Stimulated activated CD8-positive, alpha-beta memory T cell treated with anti-CD3 and anti-CD28 coated beads, Interleukin-7, amount 100 ng/mL, for 4 hours (primary cell): ENCODE data around the gene SV2C.
"Not testable (repeated sequence)": the region's sequence is repeated elsewhere in the genome, so short reads cannot be mapped to it uniquely, and the experiment has no call there.

Experiments
- DNase-seq, 2 donors: peaks; one replicate each; pipeline ENCODE4 v3.0.0-alpha.2; 2020; ENCODE audit warnings: low read depth in 2 of 2

SV2C gene

DNA sequence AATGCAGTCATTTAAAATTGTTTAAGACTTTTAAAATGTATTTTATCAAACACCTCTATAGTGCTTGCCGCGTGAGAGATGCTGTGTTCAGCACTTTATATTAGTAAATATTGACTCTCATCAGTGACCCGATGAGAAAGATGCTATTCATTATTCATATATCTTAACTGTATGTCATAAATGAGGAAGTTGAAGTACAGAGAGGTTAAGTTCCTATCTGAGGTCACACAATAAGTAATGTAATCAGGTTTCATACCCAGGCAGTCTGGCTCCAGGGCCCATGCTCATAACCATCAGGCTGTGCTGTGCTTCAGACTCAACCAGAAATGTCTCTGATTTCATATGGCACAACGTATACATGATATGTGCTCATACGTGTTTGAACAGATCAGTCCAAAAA, 119.0 kb downstream of the SV2C start:
- no peak for DNase-seq

DNA sequence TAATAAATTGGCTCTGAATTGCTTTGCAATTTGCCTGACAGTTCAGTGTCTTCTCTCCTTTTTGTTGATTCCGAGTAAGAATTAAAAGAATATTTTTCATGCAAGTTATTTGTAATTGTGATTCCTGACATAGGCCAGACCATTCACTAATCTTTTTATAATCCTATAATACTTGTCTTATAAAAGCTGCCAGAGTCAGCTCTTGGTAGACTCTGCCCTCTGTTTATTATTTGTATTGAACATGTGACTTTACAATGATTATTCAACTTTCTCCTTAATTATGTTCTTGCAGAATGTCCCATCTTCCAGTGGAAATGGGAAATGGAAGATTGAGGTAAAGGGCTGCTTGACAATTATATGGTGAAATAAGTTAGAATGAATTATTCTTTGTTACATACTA, 121.0 kb downstream of the SV2C start:
- DNase-seq, result no peak

GRCh38 chr5:76204713-76205112, 121.5 kb downstream of the SV2C start:
- no peak for DNase-seq

DNA sequence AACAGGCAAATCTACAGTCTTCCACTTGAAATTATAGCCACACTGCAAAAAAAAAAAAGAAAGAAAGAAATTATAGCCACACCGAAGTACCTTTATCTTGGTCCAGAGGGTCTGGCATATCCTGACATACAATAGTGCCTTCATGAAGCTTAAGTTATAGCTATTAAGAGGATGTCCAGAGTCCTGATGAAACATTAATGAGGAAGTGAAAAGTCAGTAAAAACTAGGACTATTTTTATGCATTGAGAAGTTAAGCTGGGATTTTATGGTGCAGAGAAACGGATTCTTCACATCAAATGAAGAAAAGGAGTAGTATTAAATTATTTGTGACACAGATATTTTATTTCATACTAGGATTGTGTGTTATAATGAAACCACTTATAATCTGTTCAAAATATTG, 123.9 kb downstream of the SV2C start:
- DNase-seq, result no peak

- DNase-seq, result no peak
Observed at GRCh38 chr5:76209297-76209696, 126.1 kb downstream of the SV2C start.

DNA sequence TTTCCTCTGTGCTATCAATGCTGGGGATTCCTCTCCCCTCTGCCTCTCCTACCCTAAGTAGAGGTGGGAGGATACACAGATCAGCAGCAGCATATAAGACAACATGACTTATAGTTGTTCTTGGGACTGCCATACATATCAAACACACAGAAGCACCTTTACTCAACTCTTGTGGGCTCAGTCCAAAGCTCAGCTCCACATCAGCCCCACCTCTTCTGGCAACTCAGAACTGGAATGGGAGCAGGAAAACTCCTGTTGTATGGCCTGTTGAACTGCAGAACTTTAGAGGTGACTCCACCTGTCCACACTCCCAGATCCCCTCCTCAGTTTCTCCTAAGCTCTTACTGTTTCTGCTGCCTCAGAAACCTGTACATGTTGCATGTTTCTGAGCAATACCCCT, 127.8 kb downstream of the SV2C start:
- no peak for DNase-seq

DNA sequence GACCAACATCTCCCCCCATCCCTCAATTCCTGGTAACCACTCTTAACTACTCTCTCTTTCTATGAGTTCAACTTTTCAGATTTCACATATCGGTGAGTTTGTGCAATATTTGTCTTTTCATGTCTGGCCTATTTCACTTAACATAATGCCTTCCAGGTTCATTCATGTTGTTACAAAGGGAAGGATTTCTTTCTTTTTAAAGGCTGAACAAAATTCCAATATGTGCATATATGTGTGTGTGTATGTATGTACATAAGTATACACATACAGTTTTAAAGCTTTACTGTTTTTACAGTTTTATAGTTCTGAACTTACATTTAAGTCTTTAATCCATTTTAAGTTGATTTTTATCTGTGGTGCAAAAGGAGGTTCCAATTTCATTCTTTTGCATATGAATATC, 130.7 kb downstream of the SV2C start:
- DNase-seq, result no peak

DNA sequence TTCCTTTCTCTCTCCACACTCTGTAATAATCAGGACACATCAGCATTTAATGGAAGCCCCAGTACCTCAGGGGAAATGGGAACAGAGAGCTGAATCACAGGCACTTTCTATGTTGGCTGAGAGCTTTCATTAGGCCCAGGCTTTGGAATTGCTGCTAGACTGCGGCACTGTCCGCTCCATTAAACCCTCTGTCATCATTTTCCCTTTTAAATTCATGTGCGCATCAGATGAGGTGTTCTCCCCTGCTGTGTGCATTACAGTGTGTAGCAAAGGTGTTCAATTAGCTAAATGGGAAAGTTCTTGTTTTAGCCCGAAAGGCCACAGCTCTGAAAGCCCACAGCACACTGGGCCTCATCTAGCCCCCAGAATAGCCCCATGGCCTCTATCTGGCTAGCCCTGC, 133.6 kb downstream of the SV2C start:
- DNase-seq, result no peak

GRCh38 chr5:76219636-76220035, 136.5 kb downstream of the SV2C start:
- DNase-seq, result no peak

DNA sequence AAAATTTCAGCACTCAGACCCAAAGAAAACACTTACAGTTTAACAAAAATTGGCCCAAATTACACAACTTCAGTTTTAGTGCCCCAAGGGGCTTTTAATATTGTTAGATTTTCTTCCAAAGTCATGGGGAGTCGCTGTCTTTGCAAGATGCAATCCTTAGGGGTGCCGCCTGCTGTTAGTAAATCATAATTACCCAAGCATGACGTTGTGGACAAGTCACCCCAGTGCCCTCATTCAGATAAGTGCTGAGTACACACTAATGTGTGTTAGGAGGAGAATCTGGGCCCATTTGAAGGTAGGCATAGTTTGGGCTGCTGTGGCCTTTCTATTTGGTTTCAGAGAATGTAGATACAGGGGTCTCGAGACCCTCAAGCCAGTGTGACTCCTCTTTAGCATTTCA, 138.1 kb downstream of the SV2C start:
- DNase-seq, result no peak

GRCh38 chr5:76222318-76222717, 139.1 kb downstream of the SV2C start:
- no peak for DNase-seq

GRCh38 chr5:76223696-76224095, 140.5 kb downstream of the SV2C start:
- no peak for DNase-seq

- no peak for DNase-seq
Observed at GRCh38 chr5:76224898-76225297, 141.7 kb downstream of the SV2C start.

DNA sequence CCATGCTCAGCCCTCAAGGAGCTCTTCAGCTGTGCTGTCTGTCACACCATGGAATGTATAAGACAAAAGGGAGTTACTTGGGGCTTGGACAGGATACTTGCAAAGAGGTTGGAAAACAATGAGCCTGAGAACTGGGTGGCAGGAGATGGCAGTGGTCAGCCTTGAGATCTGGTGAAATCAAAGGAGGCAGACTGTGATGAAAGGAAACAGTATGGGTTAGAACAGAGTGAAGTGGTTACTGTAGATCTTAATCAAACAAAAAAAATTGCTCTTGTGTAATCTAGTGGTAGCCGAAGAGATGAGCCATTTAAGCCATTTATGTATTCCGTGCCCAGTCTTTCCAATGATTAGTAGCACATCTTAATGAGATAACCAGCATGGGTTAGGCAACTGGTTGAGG, 142.2 kb downstream of the SV2C start:
- DNase-seq, result no peak

DNA sequence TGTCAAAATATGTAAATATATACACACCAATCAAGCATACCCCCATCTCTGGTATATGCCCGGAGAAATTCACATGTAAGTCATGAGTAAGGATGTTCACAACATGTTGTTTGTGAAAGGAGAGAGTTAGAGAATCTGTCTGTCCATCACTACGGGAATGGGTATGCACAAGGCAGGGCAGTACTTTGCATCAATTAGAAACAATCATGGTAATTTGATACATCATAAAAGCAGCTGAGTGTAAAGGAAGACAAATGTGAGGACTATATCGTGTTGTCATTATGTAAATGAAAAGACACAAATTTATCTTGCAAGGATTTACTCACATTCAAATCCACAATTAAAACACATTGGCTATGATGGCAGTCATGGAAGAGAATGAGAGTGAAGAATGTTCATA, 146.7 kb downstream of the SV2C start:
- no peak for DNase-seq

DNA sequence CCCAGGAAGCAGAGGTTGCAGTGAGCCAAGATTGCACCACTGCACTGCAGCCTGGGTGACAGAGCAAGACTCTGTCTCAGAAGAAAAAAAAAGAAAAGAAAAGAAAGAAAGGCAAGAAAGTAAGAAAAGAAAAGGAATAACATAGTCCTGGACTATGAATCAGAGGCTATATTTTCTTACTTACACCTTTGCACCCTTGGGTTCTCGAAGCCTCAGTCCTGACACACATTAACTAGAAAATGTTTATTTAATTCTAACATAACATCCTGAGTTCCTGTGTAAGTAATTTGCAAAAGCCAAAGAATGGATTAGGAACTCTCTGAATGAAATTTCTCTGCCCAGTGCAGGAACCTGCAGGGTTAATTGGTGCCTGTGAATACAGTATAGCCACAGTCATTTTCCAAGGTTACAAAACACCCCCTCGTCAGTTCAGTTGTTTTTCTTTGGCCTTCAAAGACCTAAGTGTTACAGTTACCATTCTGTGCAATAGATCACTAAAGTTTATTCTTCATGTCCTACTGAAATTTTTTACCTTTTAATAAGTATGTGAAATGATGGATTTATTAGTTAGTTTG, 147.6 kb downstream of the SV2C start:
- DNase-seq, result no peak

DNA sequence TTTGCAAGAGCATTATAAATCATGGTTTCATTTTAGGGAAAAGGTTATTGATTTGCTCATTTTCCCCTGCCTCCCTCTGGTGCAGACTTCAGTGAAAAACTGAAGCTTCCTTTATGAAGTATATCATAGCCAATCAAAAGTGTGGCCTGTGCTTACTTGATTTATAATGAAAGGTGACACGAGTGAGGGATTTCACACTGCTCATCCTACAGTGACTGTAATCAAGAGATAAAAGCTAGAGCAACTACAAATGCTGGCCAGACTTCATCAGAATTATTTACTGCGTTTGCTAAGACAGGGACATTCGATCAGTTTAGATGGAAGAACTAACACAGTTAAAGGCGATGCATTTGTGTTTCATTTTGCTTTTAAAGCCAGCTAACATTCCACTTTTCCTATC, 151.5 kb downstream of the SV2C start:
- no peak for DNase-seq

GRCh38 chr5:76236684-76237083, 153.5 kb downstream of the SV2C start:
- DNase-seq, result no peak

GRCh38 chr5:76240336-76240735, 157.2 kb downstream of the SV2C start:
- DNase-seq, result no peak

DNA sequence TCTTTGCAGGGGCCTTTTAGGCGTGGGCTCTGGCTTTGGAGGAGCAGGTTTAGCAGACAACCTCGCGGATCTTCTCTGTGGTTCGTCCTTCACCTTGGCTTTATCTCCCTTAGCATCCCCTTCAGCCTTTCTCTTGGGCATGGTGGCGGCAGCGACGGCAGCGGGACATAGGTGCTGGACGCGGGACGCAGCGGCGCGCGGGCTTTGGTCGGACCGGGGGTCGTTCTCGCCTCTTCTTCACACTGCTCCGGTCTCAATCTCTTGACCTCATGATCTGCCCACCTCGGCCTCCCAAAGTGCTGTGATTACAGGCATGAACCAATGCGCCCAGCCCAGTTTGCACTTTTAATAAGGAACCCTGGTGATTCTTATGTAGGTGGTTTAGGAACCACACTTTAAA, 159.0 kb downstream of the SV2C start:
- DNase-seq, result not testable (repeated sequence)

GRCh38 chr5:76245590-76245989, 162.4 kb downstream of the SV2C start:
- DNase-seq, result no peak

- no peak for DNase-seq
Observed at GRCh38 chr5:76249621-76250020, 166.4 kb downstream of the SV2C start.

GRCh38 chr5:76250463-76250862, 167.3 kb downstream of the SV2C start:
- no peak for DNase-seq

DNA sequence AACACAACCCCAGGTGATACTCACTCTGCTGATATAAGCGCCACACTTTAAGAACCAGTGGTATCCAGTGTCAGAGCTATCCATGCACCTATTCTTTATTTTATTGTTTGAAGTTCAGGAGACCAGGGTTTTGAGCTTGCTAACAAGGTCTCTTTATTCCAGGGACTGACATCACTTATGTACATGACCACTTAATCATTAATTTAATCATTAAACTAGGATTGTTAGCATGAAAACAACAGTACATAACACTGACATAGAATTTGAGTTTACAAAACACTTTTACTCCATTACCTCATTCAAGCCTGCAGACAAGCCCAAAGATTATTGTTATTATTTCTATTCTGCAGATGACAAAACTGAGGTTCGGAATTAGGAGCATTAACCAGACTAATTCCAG, 168.5 kb downstream of the SV2C start:
- no peak for DNase-seq

DNA sequence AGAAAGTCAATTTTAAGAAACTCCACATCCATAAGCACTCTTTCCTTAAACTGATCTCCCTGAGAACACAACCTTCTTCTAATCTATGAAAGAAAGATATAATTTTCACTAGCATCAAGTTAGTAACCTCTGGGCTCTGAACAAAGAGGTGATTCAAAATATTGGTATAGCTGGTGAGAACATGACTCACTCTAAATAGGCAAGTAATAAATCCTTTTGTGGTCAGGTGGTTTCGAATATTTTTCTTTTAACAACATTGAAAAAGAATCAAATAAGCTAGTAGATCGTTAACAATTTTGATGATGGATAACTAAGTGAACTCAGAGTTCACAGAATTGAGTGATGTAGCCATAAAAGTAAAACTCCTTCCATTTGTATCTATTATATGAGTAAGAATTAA, 169.3 kb downstream of the SV2C start:
- DNase-seq, result no peak
